Suprapubic skin (tissue), 4 donors: Measurements from ENCODE around the gene CKAP4. TPM values are rescaled to one million over a fixed set of nuclear protein-coding genes. Genes with fewer than 3 reads are reported as not detected.

ENCODE experiments used
- DNase-seq, 2 donors: peaks; one replicate each; pipeline ENCODE4 v3.0.0-alpha.2; 2019; ENCODE audit warnings: low spot score in 2 of 2
- H3K27ac ChIP-seq: fragments of 200-600 bp; sonication (generic); one replicate; pipeline ENCODE4 v1.5.1; 2019
- H3K27me3 ChIP-seq: fragments of 200-600 bp; sonication (generic); one replicate; pipeline ENCODE4 v1.5.1; 2019
- H3K36me3 ChIP-seq: fragments of 200-600 bp; sonication (generic); one replicate; pipeline ENCODE4 v1.5.1; 2019
- H3K4me1 ChIP-seq: fragments of 200-600 bp; sonication (generic); one replicate; pipeline ENCODE4 v1.5.1; 2019
- H3K4me3 ChIP-seq: fragments of 200-600 bp; sonication (generic); one replicate; pipeline ENCODE4 v1.5.1; 2019; ENCODE audit warnings: mild to moderate bottlenecking
- H3K9me3 ChIP-seq: fragments of 200-600 bp; sonication (generic); one replicate; pipeline ENCODE4 v1.5.1; 2019
- EP300 ChIP-seq: sonication (generic); formaldehyde crosslinking; IDR thresholded peaks from one replicate; pipeline ENCODE4 v1.6.1; 2017; ENCODE audit warnings: antibody characterized with exemption
- POLR2A ChIP-seq, 2 donors: fragments of 450-650 bp; IDR thresholded peaks; one replicate each; pipeline ENCODE4 v1.6.1; 2017; ENCODE audit warnings: antibody characterized with exemption in 2 of 2, mild to moderate bottlenecking in 2 of 2, moderate library complexity in 2 of 2
- POLR2AphosphoS5 ChIP-seq, 3 donors: sonication (generic); formaldehyde crosslinking; IDR thresholded peaks; one replicate each; pipeline ENCODE4 v1.6.1; 2017; ENCODE audit warnings: antibody characterized with exemption in 3 of 3
- WGBS: methylation state at CpG from one replicate; pipeline ENCODE4 v1.1.5; 2018; 5-methylcytosine and 5-hydroxymethylcytosine counted together
- total RNA-seq, 4 donors: library from RNA; depleted of rRNA; stranded (reverse); fragments of >200 nt; gene quantifications; one replicate each; pipeline ENCODE4 v1.1.0, GENCODE V29; 2016
- TF ChIP-seq, protein P1 (sequence below), 2 donors: fragments of 200-600 bp in 1 of 2; fragments of 450-650 bp in 1 of 2; sonication (generic) in 1 of 2; IDR thresholded peaks; one replicate each; pipeline ENCODE4 v1.5.1; 2016 to 2019; ENCODE audit warnings: antibody characterized with exemption in 2 of 2, mild to moderate bottlenecking in 1 of 2, moderate library complexity in 1 of 2

CKAP4 gene
- total RNA-seq, 4 donors from 2014 or later: 38.5 to 75.3 (median 58.7) TPM

DNA sequence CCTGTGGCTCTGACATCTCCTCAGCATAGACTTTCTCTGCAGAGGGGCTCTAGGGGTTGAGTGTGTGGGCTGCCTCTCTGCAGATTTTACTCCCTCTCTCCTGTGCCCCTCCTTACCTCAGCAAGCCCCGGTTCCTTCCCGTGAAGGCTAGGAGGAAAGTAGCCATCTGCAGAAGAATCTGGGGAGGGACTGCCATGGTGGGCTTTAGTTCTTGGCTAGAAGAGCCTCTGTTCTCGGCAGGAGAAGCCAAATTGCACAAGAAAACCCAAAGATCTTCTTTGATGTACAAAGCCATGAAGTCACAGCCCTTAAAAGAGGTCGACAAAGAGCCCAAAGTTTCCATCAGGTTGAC, 23.5 kb downstream of the CKAP4 start:
- WGBS: 37% methylated on average over 4 of the region's 4 CpGs
- DNase-seq: no peak
- Histone ChIP-seq H3K9me3 (no peaks in the 10 kb centered on the region), H3K4me3 (no peak overlapping the region), H3K36me3 (no peaks in the 10 kb centered on the region), H3K4me1 (peaks cover 20% of the 10 kb centered on the region), H3K27ac (no peak overlapping the region), H3K27me3 (no peaks in the 10 kb centered on the region)
- no peak for TF ChIP-seq POLR2AphosphoS5 (IDR thresholded peaks at IDR 0.05)
- no peak for TF ChIP-seq POLR2A (IDR thresholded peaks at IDR 0.05)
- TF ChIP-seq, protein P1, sequence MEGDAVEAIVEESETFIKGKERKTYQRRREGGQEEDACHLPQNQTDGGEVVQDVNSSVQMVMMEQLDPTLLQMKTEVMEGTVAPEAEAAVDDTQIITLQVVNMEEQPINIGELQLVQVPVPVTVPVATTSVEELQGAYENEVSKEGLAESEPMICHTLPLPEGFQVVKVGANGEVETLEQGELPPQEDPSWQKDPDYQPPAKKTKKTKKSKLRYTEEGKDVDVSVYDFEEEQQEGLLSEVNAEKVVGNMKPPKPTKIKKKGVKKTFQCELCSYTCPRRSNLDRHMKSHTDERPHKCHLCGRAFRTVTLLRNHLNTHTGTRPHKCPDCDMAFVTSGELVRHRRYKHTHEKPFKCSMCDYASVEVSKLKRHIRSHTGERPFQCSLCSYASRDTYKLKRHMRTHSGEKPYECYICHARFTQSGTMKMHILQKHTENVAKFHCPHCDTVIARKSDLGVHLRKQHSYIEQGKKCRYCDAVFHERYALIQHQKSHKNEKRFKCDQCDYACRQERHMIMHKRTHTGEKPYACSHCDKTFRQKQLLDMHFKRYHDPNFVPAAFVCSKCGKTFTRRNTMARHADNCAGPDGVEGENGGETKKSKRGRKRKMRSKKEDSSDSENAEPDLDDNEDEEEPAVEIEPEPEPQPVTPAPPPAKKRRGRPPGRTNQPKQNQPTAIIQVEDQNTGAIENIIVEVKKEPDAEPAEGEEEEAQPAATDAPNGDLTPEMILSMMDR (IDR thresholded peaks at IDR 0.05): no peak

DNA sequence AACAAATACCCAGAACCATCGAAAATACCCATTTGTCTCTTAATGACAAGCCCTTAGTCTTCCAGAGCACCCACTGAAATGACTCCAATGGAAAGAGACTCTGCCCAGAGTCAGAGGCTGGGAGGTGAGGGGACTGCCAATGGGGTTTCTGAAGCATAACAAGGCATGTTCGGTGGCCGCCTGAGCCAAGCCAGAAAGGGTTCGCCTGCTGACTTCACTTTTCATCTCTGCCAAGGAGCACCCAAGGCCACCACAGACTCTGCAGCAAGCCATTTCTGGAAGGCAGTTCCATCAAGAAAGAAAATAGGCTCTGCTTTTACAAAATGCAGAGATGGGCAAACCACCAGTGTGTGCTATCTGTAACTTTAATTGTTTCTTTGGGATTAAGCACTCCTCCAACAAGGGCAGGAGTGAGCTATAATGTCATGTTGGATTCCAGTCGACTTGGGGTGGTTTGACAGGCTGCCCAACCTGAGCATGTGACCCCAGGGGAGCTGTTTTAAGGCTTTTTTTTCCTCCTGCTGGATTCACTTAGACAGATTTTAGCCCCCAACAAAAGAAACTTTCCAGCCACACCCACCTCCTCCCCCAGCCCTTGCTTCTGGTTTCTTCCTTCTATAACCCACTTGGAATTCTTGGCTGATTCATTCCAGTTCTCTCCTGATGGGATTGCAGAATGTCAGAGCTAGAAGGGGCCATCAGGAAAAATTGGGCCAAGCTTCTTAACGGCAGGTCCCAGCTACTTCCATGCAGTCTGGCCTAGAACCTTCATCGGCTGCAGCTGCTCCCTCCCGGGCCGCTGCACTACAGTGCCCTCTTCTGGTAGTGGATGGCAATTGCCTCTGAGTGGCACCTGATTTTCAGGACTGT, 24.1 kb downstream of the CKAP4 start:
- Histone ChIP-seq H3K4me3 (no peak overlapping the region), H3K27me3 (no peaks in the 10 kb centered on the region), H3K36me3 (no peaks in the 10 kb centered on the region), H3K27ac (no peak overlapping the region), H3K4me1 (peaks cover 20% of the 10 kb centered on the region), H3K9me3 (no peaks in the 10 kb centered on the region)
- TF ChIP-seq POLR2AphosphoS5 (IDR thresholded peaks at IDR 0.05) (peak in 1 of 3 donors; percentile 31), EP300 (no peak)
- TF ChIP-seq, protein P1 (IDR thresholded peaks at IDR 0.05): peak; percentile 69 to 97
- peak in 1 of 2 donors; percentile 76 for DNase-seq
- WGBS: 44% methylated on average over 6 of the region's 9 CpGs

DNA sequence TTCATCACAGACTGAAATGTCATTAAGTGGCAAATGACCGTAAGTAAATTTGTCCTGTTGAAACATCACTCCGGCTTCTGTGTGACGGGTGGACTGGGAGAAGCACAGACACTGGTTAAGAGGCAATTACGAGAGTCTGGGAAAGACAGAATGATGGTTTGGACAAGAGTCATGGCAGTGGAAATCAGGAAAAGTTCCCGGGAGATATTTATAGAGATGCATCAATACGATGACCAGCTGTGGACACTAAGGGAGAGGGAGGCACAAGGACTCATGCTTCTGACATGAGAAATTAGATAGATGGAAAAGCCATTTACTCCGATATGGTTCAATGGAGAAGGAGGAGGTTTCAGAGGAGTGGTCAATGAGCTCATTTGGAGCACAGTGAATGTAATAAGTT, 27.3 kb downstream of the CKAP4 start:
- Histone ChIP-seq H3K9me3 (no peaks in the 10 kb centered on the region), H3K36me3 (no peaks in the 10 kb centered on the region), H3K27ac (no peak overlapping the region), H3K4me3 (no peak overlapping the region), H3K4me1 (peaks cover 7% of the 10 kb centered on the region), H3K27me3 (no peaks in the 10 kb centered on the region)
- WGBS: 85% methylated on average over 7 of the region's 7 CpGs
- no peak for DNase-seq
- no peak for TF ChIP-seq EP300
- no peak for TF ChIP-seq POLR2A (IDR thresholded peaks at IDR 0.05)
- no peak for TF ChIP-seq POLR2AphosphoS5 (IDR thresholded peaks at IDR 0.05)
- TF ChIP-seq, protein P1 (IDR thresholded peaks at IDR 0.05): no peak

DNA sequence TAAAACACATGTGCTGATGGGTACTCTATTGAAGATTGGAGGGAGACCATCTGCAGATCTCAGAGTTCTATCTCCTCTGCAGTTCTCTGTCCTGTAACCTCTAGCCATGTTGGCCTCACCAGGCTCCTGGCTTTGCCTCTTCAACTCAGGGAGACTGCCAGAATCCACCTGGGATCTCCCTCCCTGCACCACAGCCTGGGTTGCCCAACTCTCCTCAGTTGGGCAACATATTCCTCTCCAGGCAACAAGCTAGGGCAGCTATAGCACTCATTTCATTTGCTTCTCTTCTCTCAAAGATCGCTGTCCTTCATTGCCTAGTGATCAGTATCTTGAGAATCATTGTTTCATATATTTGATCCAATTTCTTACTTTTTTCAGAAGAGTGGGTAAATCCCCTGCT, 28.8 kb downstream of the CKAP4 start:
- TF ChIP-seq POLR2A (IDR thresholded peaks at IDR 0.05) (no peak), EP300 (no peak), POLR2AphosphoS5 (IDR thresholded peaks at IDR 0.05) (no peak)
- TF ChIP-seq, protein P1 (IDR thresholded peaks at IDR 0.05): no peak
- Histone ChIP-seq H3K4me1 (peaks cover 6% of the 10 kb centered on the region), H3K9me3 (no peaks in the 10 kb centered on the region), H3K36me3 (no peaks in the 10 kb centered on the region), H3K27ac (no peak overlapping the region), H3K4me3 (no peak overlapping the region), H3K27me3 (no peaks in the 10 kb centered on the region)
- 97% methylated on average over 1 of the region's 1 CpG for WGBS
- DNase-seq: no peak

DNA sequence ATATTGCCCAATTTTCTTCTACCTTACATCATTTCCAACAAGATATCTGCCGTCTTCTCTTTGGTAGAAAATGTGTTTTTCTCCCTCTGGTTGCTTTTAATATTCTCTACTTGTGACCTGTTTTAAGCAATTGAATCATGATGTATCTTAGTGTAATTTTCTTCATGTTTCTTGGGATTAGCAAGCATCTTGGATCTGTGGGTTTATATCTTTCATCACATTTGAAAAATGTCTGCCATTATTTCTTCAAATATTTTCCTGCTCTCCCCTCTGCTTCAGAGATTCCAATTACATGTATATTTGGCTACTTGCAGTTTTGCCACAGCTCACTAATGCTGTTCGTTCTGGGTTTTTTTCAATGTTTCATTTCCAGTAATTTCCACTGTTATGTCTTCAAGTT, 30.1 kb downstream of the CKAP4 start:
- Histone ChIP-seq H3K36me3 (no peaks in the 10 kb centered on the region), H3K4me1 (no peaks in the 10 kb centered on the region), H3K27ac (no peak overlapping the region), H3K4me3 (no peak overlapping the region), H3K9me3 (no peaks in the 10 kb centered on the region), H3K27me3 (no peaks in the 10 kb centered on the region)
- 94% methylated on average over 2 of the region's 2 CpGs for WGBS
- no peak for DNase-seq
- no peak for TF ChIP-seq POLR2AphosphoS5 (IDR thresholded peaks at IDR 0.05)
